Epithelial cell of esophagus (primary cell): ENCODE results near the gene DDX60.
"Not testable (repeated sequence)": the region's sequence is repeated elsewhere in the genome, so short reads cannot be mapped to it uniquely, and the experiment has no call there.

Source experiments
- DNase-seq: peaks from one replicate; pipeline ENCODE4 v3.0.0; 2010; ENCODE audit warnings: low read depth
- H3K4me3 ChIP-seq: 2 replicates; pipeline ENCODE4 v1.5.1; 2011; ENCODE audit warnings: mild to moderate bottlenecking, low read length, control low read depth
- CTCF ChIP-seq: IDR thresholded peaks from 2 replicates; pipeline ENCODE4 v1.5.1; 2011; ENCODE audit warnings: low read depth, mild to moderate bottlenecking, low read length, control low read depth, inconsistent platforms; ENCODE audit not compliant: insufficient read depth; ENCODE audit errors: missing control alignments

The DDX60 gene

DNA sequence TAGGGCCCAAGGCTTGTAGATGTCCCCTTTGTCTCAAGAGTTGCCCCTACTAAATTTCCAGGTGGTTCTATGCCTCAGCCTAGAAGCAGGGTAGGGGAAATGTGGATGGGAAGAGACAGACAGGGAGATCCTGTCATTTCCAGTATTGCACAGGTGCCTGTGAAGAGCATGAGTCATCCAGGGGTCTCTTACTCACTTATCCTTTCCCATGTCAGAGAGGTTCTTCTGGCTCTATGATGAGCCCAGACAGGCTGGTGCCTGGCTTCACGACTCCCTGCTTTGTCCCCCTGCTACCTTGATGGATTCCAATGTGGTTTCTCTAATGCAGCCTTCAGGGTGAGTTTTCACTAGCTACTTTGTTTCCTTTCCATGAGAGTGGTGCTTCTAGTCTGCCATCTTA lies 35.2 kb upstream of the DDX60 start:
- peak; percentile 61 for DNase-seq
- no peak overlapping the region for H3K4me3 ChIP-seq
- TF ChIP-seq CTCF: no peak

DNA sequence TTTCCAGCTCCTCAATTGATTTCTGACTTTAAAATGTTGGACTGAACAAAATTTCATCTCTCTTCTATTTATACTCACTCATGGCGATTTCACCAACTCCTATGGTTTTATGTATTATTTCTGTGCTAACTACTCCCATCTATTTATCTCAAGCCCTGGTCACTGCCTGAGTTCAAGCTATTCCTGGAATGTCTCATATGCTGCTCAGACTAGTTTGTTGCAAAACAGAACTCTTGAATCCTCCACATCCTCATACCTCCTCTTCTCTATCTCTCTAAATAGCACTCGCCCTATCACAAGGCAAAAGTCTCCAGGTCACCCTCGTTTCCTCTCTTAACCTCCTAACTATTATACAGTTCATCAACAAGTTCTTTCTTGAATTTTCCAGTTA lies 19.0 kb upstream of the DDX60 start:
- no peak overlapping the region for H3K4me3 ChIP-seq
- TF ChIP-seq CTCF: no peak
- peak; percentile 43 for DNase-seq

- TF ChIP-seq CTCF: no peak
- no peak overlapping the region for H3K4me3 ChIP-seq
- peak; percentile 86 for DNase-seq
Observed at GRCh38 chr4:168336837-168337549, 18.4 kb upstream of the DDX60 start.

DNA sequence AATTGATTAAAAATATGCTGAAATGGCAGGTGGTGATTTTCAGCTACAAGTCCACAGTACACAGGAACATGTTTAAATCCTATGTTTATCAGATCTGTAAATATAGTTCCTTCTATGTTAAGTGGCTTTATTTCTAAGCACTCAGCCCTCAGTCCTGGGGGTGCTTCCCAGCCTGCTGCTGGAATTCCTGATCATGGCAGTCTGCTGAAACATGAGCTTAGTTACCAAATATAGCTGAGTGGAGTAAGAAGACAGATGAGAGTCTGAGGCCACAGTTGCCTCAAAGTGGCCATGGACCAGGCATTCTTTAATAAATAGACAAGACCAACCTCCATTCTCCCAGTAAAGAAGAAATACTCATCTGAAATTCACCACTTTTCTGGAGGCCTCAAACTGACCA lies 17.1 kb upstream of the DDX60 start:
- TF ChIP-seq CTCF: no peak
- no peak overlapping the region for H3K4me3 ChIP-seq
- no peak for DNase-seq

- DNase-seq: no peak
Observed at GRCh38 chr4:168334053-168334452, 15.5 kb upstream of the DDX60 start.

GRCh38 chr4:168330575-168330974 lies 12.0 kb upstream of the DDX60 start:
- H3K4me3 ChIP-seq, DNase-seq: not testable (repeated sequence)

More at GRCh38 chr4:168334053-168334452, 15.5 kb upstream of the DDX60 start:
- no peak overlapping the region for H3K4me3 ChIP-seq
- no peak for TF ChIP-seq CTCF

GRCh38 chr4:168325591-168325990 lies 7.0 kb upstream of the DDX60 start:
- H3K4me3 ChIP-seq: no peak overlapping the region
- DNase-seq: no peak
- TF ChIP-seq CTCF: no peak
